AML-193 (cell line): ENCODE data around the gene PIGW.
"Not testable (repeated sequence)": the region's sequence is repeated elsewhere in the genome, so short reads cannot be mapped to it uniquely, and the experiment has no call there.

Experiments
- DNase-seq, 2 experiments: peaks; one replicate each; lab custom pipeline; 2025; lab: John Stamatoyannopoulos, UW

Gene PIGW

GRCh38 chr17:36508439-36508838, 26.3 kb upstream of the PIGW start:
- DNase-seq: not testable (repeated sequence)

- no peak for DNase-seq
These were observed 25.4 kb upstream of the PIGW start for GRCh38 chr17:36509272-36509985.

GRCh38 chr17:36510636-36511035, 24.2 kb upstream of the PIGW start:
- no peak for DNase-seq

GRCh38 chr17:36511216-36511615, 23.6 kb upstream of the PIGW start:
- DNase-seq: no peak

- no peak for DNase-seq
These were observed 22.1 kb upstream of the PIGW start for GRCh38 chr17:36512641-36513040.

GRCh38 chr17:36514856-36515255, 19.9 kb upstream of the PIGW start:
- DNase-seq: no peak

GRCh38 chr17:36515837-36516236, 18.9 kb upstream of the PIGW start:
- DNase-seq: no peak

GRCh38 chr17:36523113-36523512, 11.7 kb upstream of the PIGW start:
- DNase-seq: no peak

- no peak for DNase-seq
These were observed 10.3 kb upstream of the PIGW start for GRCh38 chr17:36524428-36524876.

- no peak for DNase-seq
These were observed 9.7 kb upstream of the PIGW start for GRCh38 chr17:36525113-36525512.

- DNase-seq: no peak
These were observed 8.9 kb upstream of the PIGW start for GRCh38 chr17:36525888-36526287.

- no peak for DNase-seq
These were observed 7.1 kb upstream of the PIGW start for GRCh38 chr17:36527621-36528250.

GRCh38 chr17:36529121-36529520, 5.7 kb upstream of the PIGW start:
- no peak for DNase-seq

GRCh38 chr17:36532435-36532975, 2.3 kb upstream of the PIGW start:
- no peak for DNase-seq

GRCh38 chr17:36533935-36534839, 600 bp upstream of the PIGW start:
- peak; percentile 36 to 54 for DNase-seq

GRCh38 chr17:36535669-36536081, 888 bp downstream of the PIGW start:
- DNase-seq: no peak

GRCh38 chr17:36540696-36541095, 5.9 kb downstream of the PIGW start:
- no peak for DNase-seq

- DNase-seq: no peak
These were observed 8.0 kb downstream of the PIGW start for GRCh38 chr17:36542755-36543154.

GRCh38 chr17:36544044-36544306, 9.2 kb downstream of the PIGW start:
- peak; percentile 68 to 75 for DNase-seq

GRCh38 chr17:36544307-36545076, 9.7 kb downstream of the PIGW start, which contains the start of gene GGNBP2:
Gene GGNBP2 (plus strand): TSS chr17:36544919. CDS start chr17:36545725, 806 bp downstream.
- DNase-seq: peak; percentile 88 to 93

GRCh38 chr17:36545077-36545464, 10.3 kb downstream of the PIGW start:
- DNase-seq: peak; percentile 76 to 91
